GM21786 (cell line): ENCODE results near the gene METTL15.
"Not testable (repeated sequence)": the region's sequence is repeated elsewhere in the genome, so short reads cannot be mapped to it uniquely, and the experiment has no call there.

Source experiments
- ATAC-seq: cut with Tn5 transposase; IDR thresholded peaks from one replicate; pipeline ENCODE4 v1.9.1; 2021; ENCODE audit not compliant: unreplicated experiment

Gene METTL15

DNA sequence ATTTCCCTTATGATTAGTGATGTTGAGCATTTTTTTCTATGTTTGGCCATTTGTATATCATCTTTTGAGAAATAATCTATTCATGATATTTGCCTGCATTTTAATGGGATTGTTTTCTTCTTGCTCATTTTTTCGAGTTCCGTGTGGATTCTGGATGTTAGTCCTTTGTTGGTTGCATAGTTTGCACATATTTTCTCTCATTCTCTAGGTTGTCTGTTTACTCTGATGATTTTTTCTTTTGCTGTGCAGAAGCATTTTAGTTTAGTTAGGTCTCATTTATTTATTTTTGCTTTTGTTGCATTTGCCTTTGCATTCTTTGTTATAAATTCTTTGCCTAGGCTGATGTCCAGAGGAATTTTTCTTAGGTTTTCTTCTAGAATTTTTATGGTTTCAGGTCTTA is 87.3 kb downstream of the METTL15 start:
- ATAC-seq = no peak

DNA sequence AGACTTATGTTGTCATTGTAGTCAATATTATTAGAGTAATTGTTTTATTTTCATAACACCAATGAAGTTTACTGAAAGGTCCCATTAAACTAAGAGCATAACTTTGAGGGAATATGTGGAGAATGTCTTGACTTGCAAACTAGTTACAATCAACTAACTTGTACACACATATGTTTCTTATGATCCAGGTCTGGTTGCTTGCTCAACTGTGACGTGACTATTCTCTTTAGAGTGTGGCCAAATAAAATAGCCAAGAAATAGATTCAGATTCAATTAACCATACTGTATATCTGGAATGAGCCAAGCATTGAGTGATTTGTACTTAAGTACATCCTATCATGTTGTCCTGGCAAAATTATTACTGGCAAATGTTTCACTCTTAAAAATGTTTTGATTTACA is 101.7 kb downstream of the METTL15 start:
- ATAC-seq = no peak

DNA sequence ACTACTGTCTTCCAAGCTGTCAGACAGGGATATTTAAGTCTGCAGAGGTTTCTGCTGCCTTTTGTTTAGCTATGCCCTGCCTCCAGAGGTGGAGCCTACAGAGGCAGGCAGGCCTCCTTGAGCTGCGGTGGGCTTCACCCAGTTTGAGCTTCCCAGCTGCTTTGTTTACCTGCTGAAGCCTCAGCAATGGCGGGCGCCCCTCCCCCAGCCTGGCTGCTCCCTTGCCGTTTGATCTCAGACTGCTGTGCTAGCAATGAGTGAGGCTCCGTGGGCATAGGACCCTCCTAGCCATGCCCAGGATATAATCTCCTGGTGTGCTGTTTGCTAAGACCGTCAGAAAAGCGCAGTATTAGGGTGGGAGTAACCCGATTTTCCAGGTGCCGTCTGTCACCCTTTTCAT is 113.9 kb downstream of the METTL15 start:
- ATAC-seq = not testable (repeated sequence)

DNA sequence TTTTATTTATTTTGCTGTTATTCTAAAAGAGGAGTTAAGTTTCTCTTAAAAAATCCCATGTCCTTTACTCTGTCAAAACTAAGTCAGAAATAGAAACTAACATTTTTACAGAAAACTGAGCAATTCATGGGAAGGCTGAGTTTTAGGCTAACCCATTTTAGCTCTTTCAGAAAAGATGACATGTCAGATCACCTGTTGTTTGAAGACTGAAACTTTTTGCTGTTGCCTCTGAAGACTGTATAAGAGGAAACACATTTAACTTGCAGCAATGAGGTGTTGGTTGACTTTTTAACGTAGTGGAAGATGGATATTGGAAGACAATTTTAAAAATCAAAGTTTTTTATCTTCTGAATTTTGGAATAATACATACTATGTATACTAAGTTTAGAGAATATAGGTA is 115.4 kb downstream of the METTL15 start:
- ATAC-seq = peak; percentile 82

DNA sequence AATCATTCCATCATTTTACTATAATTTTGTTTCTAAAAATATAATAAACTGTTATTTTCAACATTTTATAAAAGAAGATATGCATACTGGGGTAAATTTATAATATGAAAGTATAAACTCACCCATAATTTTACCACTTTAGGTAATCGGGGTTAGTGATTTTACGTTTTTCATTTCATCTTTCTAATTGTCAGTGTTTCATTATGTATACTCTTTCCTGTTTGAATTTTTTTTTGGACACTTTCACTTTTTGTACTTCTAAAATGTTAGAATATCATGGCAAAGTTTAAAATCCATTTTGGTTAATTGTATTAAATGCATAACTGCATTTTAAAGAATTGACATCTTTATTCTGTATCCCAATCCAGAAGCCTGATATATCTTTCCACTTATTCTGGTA is 115.8 kb downstream of the METTL15 start:
- ATAC-seq = no peak

DNA sequence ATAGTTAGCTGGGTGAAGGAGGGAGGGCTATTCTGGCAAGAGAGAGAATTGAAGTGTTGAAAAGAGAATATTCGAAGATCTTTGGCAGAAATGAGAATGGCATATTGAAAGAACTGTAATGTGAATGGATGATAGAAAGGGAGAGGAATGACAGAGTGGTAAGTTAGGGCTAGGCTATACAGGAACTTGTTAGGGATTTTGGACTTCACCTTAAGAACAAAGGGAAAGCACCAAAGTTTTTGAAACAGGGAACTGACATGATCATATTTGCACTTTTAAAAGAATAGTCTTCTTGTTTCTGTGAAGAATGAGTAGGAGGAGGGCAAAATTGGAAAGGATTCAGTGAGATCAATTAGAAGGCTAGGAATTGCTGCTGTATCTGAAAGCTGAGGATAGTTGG is 119.3 kb downstream of the METTL15 start:
- no peak for ATAC-seq

DNA sequence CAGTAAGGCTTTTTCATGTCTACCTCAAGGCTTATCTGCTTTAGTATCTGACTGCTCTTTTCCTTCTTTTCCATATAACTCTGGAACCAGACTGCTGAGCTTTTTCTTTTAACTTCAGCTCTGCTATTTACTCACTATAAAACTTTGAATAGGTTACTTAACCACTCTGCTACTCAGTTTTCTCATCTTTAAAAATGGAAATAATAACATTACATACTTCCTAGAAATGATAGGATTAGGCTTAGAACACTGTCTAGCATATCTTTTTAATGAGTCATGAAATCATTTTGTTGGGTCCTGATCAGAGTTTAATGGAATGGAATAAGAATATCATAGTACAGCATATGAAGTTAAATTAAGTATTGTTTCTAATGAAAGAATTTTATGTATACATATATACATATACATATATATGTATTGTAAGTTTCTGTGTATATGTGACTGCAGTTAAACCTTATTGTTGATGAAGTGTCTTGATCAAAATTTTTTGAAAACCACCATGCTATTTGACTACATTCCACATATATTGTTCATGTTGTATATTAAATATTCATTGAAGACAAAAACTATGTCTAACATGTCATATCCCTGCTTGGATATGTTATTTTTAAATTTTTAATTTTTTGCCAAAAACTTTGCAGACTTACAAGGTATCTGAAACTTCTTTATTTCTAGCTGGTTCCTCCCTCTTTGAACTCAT is 120.2 kb downstream of the METTL15 start:
- no peak for ATAC-seq

DNA sequence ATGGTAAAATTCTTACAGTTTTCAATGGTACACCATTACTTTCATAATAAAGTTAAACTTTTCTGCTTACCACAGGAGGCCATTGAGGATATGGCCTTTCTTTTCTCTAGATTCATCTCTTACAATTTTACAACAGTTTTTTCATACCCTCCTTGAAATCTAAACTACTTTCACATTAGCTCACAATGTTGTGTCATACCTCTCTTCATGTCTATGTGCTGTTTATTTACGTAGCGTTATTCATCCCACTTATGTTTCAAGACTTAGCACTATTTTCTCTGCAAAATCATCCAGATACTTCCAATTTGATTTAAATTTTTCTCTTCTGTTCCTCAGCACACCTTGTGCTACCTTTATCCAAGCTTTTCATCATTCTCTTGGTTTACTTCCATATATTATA is 123.3 kb downstream of the METTL15 start:
- ATAC-seq = no peak

DNA sequence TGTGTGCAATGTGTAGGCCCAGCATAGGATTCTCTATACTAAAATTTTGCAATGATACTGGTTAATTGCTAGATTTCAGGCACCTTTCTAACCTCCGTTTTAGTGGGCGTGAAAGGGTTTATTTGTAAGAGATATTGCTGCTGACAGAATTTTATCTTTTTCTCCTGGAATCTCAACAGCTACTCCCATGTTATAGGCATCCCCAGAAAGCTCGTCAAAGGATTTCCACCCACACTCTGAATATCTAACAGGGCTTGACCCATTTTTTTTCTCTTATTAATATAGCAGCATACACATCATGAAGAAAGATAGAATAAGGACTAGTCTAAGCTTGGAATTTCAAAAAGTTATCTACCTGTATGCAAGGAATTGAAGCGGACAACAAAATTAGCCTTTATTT is 124.5 kb downstream of the METTL15 start:
- no peak for ATAC-seq

DNA sequence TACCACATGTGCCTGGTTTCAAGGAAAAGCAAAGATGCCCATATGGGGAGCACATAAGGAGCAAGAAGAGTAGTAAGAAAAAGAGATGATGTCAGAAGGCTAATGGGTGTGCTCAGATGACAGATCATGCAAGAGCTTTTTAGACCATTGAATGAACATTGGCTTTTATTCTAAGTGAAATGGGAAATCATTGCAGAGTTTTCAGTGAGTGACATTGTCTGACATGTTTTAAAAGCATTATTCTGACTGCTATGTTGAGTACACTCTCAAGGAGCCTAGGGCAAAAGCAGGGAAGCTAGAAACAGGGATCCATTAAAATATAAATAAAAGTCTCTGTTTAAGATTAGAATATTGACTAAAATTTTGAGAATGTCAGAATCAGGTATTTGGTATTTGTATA is 133.6 kb downstream of the METTL15 start:
- ATAC-seq = no peak

DNA sequence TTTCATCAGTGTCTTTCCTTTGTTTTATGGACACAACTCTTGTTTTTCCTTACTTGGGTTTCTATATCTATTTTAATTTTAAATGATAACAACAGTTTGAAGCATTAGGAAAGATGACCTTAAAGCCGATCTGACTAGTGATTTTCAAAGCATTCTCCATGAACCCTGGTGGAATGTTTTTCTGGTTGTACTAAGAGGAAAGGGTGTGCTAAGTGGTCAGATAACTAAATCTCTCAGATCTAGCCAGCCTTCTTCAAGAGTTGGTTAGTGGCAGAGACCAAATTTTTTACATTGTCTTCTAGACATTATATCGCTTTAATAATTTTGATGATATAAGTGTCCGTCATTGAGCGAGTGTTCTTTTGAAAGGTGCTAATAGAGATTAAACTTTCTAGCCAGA is 134.4 kb downstream of the METTL15 start:
- no peak for ATAC-seq

DNA sequence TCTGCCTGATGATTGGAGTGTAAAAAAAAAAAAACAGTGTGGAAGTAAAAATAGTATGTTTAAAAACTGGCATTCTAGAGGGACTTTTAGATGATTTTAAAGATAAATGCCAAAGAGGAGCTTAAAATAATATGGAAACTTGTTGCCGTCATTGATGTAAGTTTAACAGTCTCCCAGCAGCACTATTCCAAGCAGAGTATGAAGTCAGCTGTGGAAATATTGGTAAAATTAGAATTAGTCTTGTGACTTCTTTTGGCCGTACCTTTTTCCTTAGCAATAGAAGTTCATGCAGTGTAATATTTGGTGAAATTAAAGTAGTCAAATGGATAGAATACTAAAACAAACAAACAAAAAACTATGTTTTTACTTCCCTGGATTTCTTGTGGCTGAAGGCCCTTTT is 134.9 kb downstream of the METTL15 start:
- no peak for ATAC-seq

DNA sequence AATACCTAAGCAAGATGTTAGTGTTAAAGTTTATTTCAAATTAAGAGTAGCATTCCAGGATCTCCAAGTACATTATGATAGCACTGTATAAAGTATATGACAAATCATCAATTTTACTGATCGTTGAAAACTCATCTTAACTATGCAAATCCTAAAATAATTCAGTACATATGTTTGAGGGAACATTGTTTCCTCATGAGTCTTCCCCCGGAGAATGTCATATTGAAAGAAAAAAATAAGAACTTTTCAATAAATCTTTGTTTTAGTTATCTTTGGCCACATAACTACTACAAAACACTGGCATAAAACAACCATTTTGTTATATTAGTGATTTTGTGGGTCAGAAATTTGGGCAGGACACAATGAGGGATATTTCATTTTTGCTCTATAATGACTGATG is 135.4 kb downstream of the METTL15 start:
- ATAC-seq = no peak

DNA sequence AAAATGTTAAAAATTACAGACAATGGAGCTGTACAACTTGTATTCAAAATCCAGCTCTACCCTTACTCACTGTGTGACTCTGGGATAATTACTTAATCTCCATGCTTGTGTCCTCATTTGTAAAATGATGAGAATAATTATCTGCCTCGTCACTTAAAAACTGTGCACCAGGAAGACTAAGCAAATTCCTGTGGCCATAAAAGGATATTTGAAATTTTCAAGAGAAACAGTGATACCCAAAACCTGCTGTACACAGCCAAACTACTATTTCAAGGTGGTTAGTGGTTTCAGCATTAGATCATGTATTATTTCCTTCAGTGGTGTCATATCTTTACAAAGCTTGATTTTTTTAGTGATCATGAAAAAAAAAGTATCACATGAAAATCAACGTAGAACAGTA is 136.9 kb downstream of the METTL15 start:
- ATAC-seq = no peak

DNA sequence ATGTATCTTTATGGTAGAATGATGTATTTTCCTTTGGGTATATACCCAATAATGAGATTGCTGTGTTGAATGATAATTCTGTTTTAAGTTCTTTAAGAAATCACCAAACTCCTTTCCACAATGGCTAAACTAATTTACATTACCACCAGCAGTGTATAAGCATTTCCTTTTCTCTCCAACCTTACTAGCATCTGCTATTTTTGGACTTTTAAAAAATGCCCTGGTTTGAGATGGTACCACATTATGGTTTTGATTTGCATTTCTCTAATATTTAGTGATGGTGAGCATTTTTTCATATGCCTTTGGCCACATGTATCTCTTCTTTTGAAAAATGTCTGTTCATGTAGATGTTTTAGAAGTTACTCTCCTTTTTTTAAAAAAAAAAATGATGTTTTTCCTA is 142.0 kb downstream of the METTL15 start:
- no peak for ATAC-seq

DNA sequence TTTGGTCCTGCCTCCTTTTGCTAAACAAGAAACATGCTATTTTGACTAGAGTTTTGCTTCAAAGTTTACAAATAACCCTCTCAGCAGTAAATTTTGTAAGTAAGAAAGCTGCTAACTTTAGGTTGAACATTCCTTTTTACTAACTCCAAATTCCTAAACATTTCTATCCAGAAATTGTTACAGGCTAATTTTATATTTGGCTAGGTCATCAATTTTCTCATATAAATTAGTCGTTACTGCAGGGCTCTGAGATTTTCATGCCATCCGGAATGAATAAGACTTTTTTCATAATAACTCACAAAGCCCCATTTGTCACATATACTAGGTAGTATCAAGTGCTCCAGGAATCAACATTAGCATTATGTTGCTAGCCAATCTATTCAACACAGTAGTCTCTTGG is 143.1 kb downstream of the METTL15 start:
- no peak for ATAC-seq

DNA sequence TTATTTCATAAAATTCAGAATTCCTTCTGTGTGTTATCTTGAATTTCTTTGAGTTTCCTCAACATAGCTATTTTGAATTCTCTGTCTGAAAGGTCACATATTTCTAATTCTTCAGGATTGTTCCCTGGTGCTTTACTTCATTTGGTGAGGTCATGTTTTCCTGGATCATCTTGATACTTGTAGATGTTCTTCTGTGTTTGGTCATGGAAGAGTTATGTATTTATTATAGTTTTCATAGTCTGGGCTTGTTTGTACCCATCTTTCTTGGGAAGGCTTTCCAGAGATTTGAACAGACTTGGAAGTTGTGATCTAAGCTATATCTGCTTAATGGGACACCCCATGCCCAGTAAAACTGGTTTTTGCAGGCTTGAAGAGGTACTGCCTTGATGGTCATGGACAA is 149.6 kb downstream of the METTL15 start:
- ATAC-seq = no peak

DNA sequence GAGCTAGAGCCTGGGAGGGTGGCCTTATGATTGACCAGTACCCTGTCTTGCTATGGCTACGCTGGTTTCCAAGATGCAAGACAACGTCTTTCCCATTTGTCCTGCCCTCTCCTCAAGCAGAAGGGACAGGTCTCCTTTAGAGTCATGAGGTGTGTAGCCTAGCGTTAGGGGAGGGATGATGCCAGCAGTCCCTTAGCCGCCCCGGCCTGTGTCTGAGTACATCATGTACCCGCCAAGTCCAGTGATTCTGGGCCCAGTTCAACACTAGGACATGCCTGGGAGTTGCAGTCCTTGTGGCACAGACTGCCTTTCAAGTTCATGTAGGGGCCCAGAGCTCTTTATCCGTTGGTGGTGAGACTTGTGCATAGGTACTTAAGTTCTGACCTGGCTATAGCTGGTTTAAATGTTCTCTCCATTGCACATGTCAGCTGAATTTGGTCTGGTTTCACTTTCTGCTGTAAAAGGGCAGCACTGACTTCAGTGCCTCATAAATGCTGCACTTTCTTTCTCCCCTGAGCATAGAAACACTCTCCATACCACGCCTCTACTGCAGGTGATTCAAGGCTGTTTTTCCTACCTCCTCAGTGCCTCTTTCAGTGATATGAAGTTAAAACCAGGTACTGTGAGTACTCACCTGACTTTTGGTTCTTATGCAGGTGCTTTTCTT is 151.1 kb downstream of the METTL15 start:
- peak; percentile 60 for ATAC-seq

DNA sequence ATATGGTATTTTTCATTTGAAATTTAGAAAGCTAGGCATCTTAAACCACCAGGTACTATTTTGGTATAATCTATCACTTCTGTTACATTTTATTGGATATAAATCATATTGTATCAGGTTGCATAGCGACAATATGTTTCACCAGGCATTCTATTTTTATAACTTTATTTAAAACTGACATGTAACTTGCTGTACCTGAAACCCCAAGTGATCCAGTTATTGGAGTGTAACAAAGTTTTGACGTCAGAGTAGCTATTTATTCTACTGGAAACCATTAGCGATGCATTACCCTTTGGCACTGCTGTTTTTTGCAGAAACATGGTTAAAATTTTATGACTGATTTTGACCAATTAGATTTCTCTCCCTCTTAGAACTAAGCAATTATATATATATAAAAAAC is 160.7 kb downstream of the METTL15 start:
- ATAC-seq = no peak

DNA sequence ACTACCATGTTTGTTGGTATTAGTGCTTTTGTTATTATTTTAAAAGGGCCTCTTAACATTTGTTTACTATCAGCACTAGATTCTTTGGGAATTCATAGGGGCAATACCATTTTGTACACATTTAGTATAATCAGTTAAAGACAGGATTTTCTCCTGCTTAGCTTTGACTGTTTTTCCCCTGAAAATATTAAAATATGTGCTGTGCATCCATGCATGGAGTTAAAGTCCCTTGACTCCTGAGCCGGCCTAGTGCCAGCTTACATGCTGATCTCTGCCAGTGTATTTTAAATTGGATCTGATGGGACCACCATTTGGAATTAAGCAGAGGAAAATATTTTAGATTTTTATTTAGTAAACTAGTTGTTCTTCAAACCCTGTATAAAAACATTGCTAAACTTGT is 161.4 kb downstream of the METTL15 start:
- ATAC-seq = no peak

DNA sequence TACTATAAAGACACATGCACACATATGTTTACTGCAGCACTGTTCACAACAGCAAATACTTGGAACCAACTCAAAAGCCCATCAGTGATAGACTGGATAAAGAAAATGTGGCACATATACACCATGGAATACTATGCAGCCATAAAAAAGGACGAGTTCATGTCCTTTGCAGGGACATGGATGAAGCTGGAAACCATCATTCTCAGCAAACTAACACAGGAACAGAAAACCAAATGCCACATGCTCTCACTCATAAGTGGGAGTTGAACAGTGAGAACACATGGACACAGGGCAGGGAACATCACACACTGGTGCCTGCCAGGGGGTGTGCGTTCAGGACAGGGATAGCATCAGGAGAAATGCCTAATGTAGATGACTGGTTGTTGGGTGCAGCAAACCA is 164.1 kb downstream of the METTL15 start:
- not testable (repeated sequence) for ATAC-seq

DNA sequence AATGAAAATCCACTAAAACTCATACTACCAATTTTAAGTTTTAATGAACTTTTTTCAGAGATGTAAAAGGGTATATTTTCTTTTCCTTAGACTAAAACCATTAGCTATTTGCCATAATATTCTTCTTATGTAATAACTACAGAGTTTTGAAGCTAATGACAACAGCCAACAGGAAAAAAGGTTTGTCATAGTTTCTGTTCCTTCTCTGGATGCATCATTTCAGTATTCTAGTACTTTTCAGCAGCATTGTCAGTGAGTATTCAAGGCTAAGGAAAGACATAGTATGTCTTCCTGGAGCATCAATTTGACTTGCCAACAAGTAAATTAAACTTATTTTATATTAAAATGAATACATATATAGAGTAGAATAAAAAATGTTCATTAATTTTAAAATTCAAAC is 166.0 kb downstream of the METTL15 start:
- no peak for ATAC-seq

DNA sequence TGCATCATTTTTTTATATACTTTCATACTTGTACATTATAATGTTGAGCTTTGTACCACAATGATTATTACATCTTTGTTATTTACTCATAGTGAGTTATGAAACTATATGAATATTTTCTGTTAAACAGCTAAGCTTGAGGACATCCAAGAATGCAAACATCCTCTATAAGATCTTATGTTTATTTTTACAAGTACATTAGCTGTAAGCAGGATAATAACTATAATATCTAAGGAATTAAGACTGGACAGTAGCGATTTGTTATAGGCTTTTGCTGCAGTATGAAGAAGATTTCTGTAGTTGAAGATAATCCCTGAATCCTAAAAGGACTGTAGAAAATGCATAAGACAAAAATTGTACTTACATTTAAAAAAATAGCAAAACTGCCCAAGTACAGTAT is 176.0 kb downstream of the METTL15 start:
- ATAC-seq = no peak
